CD4-positive, alpha-beta T cell treated with Interferon gamma for 1 hour (primary cell): ENCODE data around the gene COL13A1.

ENCODE experiments used
- DNase-seq: peaks from one replicate; pipeline ENCODE4 v3.0.0-alpha.2; 2020

Gene COL13A1

DNA sequence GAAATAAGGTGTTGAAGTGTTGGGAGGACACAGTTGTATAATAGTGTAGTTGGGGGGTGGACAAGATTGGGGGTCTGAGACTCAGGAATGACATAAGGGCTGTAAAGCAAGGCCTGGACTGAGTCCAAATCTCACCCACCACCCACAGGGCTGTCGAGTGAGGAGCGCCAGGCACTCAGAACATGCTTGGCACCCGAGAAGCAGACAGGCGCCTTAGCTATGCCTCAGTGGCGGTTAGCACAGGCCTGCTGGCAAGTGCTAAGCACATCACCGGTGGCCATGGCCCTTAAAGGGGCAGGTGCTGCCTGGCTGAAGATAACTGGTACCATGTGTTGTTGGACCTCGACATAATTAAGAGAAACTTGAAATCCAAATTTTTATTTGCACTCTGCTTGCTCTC is 90.7 kb downstream of the COL13A1 start:
- DNase-seq: no peak

DNA sequence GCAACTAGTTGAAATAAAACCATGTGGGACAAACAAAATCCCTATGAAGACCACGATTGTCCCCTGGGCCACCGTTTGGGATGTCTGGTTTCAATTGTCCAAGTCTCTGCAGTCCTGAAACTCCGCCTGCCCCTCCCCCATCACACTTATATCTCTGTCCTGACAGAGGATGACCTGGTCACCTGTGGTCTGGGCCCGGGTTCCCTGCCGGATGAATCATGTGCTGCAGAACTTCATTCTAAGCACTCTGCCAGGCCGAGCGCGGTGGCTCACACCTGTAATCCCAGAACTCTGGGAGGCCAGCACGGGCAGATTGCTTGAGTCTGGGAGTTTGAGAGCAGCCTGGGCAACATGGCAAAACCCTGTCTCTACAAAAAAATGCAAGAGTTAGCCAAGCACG is 91.1 kb downstream of the COL13A1 start:
- no peak for DNase-seq

DNA sequence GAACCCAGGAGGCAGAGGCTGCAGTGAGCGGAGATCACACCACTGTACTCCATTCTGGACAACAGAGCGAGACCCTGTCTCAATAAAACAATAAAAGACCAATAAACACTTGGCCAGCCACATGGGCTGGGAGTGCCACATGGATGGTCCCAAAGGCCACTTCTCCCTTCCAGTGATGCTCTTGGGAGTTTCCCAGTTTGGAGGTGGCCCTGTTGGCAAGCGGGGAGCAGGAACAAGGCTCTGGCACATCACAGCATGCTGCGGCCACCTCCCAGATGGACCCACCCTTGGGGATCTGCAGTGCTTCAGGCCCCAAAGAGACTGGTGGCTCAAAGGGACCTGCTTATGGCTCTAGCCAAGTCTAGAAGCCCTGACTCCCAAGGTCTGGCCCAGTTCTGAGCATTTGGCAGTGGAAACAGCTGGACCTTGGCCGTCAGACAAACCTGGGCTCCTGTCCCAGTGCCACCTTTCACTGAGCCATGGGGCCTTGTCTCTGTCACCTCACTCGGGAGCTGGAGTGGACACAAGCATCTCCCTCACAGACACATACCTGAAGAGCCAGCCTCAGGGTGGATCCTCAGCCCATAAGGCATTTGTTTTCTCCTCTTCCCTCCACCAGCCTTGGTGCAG is 91.7 kb downstream of the COL13A1 start:
- no peak for DNase-seq

DNA sequence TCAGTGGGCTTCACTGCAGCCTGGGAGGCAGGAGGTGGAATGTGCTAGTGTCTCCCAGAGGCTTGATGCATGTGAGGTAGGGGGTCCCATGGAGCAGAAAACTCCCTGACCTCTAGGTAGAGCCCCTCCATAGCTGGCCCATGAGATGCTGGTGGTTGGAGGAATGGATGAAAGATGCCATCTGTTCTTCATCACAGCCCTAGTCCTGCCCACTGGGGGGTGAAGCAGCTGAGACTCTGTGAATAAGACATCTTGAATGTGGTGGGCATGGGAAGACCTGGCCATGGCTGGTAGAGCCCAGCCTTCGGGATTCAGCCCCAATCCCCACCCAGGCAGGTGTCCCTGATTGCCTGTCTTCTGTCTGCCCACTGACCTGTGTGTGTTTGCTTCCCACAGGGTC is 92.5 kb downstream of the COL13A1 start:
- no peak for DNase-seq

DNA sequence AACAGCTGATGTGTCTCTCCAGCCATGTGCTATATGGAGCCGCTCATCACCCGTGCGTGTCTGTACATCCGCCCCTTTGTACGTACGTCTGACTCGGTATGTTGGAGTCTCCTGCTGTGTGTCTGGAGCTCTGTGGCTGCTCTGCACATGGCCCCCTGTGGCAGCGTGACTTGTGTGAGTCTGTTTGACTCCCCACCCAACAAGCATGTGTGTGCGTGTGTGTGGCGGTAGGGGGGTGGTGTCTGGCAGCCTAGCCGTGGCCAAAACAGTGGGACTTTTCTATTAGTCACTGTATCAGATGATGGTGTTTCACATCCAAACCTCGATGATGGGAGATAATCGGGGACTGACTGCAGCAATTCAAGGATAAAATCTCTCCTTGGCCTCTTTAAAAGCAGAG is 94.1 kb downstream of the COL13A1 start:
- no peak for DNase-seq

DNA sequence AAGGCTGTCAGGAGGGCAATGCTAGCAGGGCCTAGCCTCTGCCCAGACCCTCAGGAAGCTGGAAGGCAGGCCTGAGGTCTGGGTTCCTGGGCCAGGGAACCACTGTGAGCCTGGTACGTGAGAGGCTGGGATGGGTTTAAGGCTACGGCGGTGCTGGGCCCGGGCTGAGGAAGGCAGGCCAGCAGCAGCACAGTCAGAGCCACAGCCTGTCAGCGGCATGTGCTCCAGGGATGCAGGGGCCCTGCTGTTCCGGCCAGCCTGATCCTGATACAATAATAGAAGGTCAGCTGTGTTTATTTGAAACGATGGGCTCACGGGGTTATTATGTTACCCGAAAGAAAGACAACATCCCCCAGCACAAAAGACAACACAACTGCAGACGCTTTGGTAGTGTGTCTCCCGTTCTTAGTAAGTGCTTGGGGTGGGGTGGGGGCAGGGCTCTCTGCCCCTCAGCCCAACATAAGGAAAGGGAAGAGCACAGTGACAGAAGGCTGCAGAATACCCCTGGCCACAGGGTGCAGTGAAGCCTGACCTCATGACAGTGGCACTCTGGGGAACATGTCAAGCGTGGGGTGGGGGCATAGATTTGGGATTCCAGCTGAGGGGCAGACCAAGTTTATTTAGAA is 95.0 kb downstream of the COL13A1 start:
- DNase-seq: no peak

DNA sequence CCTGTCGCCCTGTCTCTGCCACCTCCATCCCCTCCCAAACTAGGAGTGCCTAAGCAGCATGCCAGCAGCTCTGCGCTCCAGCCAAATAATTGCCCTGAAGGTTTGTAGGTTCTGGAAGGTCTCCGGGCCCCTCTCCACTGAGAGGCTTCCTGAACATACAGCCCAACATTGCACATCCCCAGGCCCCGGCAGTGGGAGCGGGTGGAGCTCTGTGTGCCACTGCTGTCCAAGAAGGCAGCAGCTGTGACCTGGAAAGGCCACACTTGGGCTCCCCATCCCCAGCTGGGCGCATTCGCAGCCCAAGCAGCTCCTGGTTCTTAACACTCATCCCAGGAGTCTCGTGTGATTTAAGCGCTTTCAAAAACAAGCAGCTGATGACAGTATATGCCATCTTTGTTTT is 95.7 kb downstream of the COL13A1 start:
- DNase-seq: no peak

DNA sequence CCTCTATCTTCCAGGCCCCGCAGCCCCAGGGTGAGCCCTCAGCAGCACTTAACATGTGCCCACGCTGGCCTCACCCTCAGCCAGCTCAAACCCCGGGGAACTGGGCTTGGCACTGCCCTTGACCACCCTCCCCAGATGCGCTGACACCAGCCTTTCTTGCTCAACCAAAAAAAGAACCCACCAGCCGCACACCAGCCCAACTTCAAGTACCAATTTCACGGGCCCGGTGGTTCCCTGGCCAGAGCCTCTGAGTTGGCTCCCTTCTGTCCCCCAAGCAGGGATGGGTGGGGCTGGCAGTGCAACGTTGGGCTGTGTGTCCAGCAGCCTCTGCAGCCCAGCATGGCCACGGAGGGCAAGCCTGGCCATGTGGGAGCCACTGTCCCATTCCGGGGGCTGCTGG is 96.3 kb downstream of the COL13A1 start:
- DNase-seq: no peak

DNA sequence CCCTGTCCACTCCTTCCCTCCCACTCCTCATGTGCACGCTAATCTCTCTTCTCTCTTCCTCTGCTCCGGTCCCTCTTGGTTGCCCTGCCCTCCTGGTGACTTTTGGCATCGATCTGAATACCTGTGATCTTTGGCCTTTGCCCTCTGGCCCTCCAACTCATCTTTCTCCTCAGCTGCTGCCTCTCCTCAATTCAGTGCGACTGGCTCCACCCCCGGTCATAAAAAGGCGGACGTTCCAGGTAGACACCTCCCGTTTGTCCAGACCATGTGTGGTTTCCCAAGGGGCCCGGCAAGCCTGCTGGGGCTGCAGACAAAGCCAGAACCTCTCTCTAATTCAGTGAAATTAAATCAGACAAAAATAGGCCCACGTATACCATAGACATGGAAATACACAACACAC is 96.8 kb downstream of the COL13A1 start:
- DNase-seq: no peak

DNA sequence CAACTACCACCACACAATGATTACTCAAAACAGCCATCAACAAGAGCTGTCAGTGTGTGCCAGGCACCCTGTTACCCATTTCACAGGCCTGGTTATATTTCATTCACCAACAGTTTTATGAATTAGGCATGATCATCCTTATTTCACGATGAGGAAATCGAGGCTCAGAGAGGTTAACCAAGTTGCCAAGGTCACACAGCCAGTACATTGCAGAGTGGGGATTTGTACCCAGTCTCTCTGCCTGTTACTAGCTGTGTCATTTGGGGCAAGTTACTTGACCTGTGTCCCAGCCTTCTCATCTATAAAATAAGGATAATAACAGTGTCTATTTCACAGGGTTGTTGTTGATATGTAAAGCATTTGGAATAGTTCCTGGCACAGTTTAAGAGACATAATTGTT is 97.2 kb downstream of the COL13A1 start:
- no peak for DNase-seq

DNA sequence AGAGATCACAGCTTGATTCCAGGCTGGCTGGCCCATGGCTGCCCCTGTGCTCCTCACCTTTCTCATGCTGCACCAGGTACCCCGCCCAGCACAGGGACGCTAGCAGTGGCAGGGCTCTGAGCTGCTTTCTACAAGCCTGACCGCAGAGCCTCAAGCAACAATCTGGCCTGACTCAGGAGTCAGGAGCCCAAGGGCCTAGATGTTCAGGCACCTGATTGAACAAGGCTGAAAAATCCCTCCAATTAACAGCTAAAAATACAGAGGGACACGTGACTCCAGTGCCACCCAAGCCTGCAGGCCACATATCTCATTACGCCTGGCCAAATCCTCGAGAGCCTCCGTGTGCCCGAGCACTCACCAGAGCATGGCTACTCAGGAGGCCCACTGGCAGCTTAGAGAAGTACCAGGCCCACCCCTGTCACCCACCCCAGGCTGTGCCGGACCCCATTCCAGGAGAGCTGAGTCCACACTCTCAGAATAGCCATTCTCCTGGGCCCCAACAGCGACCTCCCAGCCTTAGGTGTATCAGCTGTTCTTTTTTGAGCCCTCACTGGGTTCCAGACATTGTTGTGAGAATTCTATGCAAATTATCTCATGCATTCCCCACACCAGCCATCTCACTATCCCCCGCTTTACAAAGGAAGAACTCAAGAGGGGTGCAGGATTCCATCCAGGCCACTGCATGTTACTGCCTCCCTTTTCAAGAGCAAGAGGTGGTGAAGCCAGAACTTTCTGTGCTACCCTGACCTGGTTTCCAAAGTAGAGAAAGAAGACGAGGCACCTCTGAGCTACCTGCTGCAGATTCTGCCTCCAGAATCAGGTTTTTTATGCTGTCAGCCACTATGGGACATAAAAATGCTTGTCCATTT is 98.3 kb downstream of the COL13A1 start:
- DNase-seq: no peak

DNA sequence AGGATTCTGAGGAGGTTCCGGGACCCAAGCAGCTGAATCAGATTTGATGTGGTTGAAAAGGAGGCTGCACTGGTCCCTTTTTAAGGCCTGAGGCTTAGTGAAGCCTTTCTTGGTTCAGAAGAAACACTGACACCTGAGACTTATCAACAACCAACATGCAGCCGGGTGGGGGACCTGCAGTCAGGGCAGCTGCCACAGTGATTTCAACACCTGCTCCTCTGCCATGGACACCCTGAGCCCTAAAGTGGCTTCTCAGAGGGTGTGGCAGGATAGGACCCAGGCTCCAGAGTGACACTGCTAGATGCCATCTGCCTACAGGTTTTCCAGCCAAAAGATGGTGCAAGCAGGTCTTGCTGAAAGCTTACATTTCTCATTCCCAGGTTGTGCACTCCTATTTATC is 99.3 kb downstream of the COL13A1 start:
- DNase-seq: no peak

DNA sequence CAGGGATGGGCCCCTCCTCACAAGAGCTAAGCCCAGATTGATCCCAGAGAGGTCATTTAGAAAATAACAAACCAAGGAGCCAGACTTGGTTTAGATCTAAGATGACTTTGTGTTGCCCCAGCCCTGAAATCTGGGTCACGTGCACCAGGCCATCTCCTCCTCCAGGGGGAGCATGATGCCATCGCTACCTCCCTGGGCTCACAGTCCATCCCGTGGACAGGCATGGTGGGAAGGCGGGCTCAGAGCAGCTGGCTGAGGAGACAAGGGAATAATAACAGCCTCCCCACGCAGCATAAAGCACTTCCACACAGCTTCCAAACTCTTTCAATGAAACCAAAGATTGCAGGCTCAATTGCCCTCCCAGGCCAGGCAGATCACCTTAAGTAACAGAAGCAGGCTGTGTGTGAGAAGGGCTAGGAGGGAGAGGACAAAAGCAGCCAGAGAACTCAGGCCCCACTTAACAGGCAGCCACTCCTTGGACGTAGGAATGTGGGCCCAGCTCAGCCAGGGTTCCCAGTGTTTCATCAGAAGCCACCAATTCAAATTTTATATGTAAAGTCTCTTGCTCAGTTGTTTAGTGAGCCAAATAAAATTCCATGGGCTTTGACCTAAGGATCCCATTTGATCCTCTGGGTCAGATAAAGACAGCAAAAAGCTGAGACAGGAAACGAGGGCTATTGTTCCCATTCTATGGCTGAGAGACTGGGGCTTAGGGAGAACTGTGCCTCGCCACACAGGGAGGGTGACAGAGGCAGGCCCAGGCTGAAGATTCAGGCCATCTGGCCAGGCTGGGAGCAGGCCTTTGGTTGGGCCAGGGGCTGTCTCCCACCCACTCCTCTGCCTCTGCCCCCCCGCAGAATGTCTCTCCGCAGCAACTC is 100.2 kb downstream of the COL13A1 start:
- no peak for DNase-seq

DNA sequence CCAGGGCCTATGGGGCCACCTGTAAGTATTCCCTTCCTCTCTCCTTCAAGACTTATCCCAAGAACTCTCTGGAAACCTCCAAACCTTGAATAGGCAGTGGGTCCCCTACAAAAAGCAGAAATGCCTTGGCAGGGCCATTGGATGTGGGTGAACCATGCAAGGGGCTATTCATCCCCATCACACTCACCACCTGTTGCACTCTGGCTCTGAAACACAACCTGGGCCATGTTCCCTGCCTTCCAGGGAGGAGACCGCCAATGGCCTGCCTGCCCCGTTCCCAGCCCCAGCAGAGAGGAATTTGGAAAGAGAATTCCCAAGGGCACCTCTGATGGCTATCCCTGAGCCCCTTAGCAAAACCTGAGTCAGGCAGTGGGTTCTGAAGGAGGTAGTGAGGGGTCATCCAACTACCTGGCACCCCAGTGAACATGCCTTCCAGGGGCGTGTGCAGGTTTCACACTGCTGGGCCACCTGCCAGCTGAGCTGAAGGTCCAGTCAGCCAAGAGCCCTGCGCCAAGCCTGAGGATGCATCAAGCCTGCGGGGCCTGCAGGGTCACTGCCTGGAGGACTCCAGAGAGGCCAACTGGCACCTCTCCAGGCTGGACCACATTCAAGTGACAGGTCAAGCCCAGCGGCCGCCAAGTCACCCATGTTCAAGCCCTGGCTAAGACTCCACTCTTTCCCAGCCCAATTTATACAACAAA is 101.3 kb downstream of the COL13A1 start:
- no peak for DNase-seq

DNA sequence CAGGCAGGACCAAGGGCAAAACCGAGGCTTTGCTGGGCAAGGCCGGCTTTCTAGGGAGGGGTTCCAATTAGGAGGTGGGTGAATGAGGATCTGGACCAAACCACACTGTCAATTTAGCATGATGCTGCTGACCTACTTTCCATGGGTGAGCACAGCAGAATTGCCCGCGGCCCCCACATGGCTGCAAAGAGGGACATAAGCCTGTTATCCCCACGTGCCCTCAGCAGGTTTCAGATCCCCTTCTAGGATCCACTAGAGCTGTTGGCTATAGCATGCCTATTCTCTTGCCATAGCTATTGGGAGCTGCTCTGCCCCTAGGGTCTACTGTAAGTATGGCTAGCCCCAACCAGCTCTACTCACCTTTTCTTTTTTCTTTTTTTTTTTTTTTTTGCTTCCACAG is 102.8 kb downstream of the COL13A1 start:
- no peak for DNase-seq

DNA sequence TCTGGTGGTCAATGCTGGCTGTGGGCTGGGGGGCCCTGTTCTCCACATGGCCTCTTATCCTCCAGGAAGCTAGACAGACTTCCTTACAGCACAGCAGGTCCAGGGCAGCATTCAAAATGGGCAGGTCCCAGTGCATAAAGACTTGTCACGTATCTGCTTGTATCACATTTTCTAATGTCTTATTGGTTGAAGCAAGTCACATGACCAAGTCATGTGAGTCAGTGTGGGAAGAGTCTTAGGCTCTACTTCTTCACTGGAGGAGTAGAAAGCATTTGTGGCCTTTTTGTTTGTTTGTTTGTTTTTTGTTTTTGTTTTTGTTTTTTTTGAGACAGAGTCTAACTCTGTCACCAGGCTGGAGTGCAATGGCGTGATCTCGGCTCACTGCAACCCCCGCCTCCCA is 104.7 kb downstream of the COL13A1 start:
- no peak for DNase-seq

DNA sequence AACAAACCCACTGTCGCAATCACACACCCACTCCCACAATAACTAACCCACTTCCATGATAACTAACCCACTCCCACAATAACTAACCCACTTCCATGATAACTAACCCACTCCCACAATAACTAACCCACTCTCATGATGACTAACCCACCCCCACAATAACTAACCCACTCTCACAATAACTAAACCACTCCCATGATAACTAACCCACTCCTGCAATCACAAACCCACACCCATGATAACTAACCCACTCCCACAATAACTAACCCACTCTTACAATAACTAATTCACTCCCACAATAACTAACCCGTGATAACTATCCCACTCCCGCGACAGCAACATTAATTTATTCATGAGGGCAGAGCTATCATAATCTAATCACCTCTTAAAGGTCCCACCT is 105.8 kb downstream of the COL13A1 start:
- no peak for DNase-seq

DNA sequence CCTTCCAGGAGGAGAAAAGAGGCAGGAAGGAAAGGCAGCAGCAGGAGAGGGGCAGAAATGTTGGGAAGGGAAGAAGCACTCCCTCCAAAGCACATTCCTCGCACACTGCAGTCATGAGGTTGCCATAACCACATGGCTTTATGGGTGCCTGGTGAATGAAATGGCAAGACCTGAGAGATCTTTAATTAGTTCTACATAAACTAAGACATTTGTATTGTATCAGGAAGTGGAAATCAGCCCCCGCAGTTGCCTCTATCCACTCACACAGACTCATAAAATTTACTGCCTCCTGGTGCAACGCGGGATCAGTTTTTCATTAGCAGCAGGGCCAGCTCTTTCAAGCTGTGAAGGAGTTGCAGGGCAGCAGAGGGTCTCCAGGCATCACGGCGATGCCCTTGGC is 106.4 kb downstream of the COL13A1 start:
- DNase-seq: no peak

DNA sequence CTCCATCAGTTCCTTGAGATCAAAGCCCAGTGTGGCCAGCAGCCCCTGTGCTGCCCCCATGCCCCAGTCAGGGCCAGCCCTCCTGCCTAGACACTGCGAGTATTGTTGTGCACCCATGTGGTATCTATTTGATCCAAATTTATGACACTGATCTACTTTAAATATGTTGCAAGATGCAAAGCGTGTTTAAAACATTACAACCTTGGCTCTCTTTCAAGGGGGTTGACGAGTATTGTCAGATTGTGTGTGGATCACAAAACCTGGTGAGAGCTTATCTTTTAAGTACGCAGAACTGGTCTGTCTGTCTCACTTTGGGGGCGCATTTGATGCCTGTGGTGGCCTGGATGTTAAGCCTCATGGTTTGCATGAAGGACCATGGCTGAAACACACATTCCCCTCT is 108.9 kb downstream of the COL13A1 start:
- no peak for DNase-seq

DNA sequence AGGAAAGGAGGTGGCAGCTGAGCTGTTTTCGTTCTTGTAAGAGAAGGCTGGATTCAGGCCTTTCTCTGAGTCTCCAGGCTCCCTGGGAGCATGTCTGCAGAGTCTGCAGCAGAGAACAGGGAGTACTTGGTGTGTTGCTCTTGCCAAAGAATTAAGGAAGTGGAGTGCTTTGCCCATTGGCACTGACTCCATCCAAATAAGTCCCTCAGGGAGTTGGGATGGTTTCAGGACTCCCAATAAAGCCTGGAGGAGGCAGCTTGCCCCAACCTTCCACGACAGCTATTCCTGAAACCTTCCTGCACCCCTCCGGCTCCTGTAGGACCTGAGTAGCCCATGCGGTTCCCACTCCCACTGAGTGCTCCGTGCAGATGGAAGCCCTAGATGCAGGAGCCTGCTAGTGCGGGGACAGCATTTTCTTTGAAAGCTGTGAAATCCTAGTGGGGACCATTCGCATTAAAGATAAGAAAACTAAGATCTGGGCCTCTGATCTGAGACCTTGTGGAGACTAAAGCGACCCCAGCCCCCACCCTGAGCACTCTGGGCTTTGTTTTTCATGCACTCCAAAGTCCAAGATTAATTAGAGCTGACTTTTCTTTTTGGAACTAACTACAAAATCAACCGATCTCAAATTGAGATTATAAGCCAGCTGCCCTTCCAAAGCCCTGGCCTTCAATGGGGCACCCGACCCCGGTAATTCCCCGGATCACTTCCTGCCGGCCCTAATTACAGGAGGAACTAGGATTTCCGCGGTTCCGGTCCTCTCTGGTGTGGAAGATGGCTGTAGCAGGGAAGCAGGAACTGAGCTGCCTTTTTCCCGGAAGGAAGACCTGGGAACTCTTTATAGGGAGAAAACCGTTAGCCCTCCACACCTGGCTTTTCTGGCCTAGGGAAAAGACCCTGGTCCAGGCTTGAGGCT is 110.2 kb downstream of the COL13A1 start:
- no peak for DNase-seq

DNA sequence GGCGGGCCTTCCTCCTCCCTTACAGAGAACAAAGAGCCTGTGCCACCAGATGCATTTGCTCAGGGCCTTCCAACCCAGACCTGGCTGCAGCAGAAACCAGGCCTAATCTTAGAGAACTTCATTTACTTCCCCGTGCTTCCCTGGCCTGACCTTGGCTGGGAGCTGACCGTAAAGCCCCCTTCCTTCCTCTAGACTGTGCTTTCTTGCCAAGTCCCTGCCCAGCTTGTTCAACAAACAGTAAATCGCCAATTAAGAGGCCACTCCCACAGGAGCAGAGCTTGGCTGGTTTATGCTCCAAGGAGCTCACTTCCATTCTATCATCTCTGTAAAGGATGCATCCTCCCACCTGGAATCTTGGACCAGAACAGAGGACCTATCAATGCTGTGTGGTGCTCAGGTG is 110.9 kb downstream of the COL13A1 start:
- DNase-seq: no peak
